ENCODE data around the gene TSPO2. TPM values are rescaled to one million over a fixed set of nuclear protein-coding genes. Genes with fewer than 3 reads are reported as not detected.

Gene TSPO2
- total RNA-seq, 2 donors from 2014 or later: not detected

GRCh38 chr6:41021832-41022231 lies 20.4 kb upstream of the TSPO2 start:
- H3K36me3 ChIP-seq: no peaks in the 10 kb centered on the region
- no peaks in the 10 kb centered on the region for H3K27me3 ChIP-seq
- DNase-seq: no peak
- H3K4me1 ChIP-seq: no peaks in the 10 kb centered on the region
- no peak overlapping the region for H3K27ac ChIP-seq
- no peak for TF ChIP-seq CTCF (IDR thresholded peaks at IDR 0.05)
- intact Hi-C loops (cut with DNase I): no loop called here
- no peak overlapping the region for H3K4me3 ChIP-seq
- no peaks in the 10 kb centered on the region for H3K9me3 ChIP-seq
- no peak overlapping the region for H3K9ac ChIP-seq (ENCODE audit: low read depth in 2 of 2, low read length in 2 of 2)

GRCh38 chr6:41022294-41022693 lies 20.0 kb upstream of the TSPO2 start:
- Histone ChIP-seq H3K27me3 (no peaks in the 10 kb centered on the region), H3K9ac (ENCODE audit: low read depth in 2 of 2, low read length in 2 of 2) (no peak overlapping the region), H3K4me3 (no peak overlapping the region), H3K9me3 (no peaks in the 10 kb centered on the region), H3K4me1 (no peaks in the 10 kb centered on the region), H3K27ac (no peak overlapping the region), H3K36me3 (no peaks in the 10 kb centered on the region)
- no peak for DNase-seq
- TF ChIP-seq CTCF (IDR thresholded peaks at IDR 0.05): no peak
- intact Hi-C loops (cut with DNase I): no loop called here

GRCh38 chr6:41023114-41023513 lies 19.2 kb upstream of the TSPO2 start:
- no peak overlapping the region for H3K9ac ChIP-seq (ENCODE audit: low read depth in 2 of 2, low read length in 2 of 2)
- no peaks in the 10 kb centered on the region for H3K4me1 ChIP-seq
- H3K36me3 ChIP-seq: no peaks in the 10 kb centered on the region
- no peak for TF ChIP-seq CTCF (IDR thresholded peaks at IDR 0.05)
- no peak for DNase-seq
- H3K27me3 ChIP-seq: no peaks in the 10 kb centered on the region
- no peak overlapping the region for H3K27ac ChIP-seq
- intact Hi-C loops (cut with DNase I): no loop called here
- no peaks in the 10 kb centered on the region for H3K9me3 ChIP-seq
- no peak overlapping the region for H3K4me3 ChIP-seq

GRCh38 chr6:41025966-41026530 lies 16.2 kb upstream of the TSPO2 start:
- no peak overlapping the region for H3K27ac ChIP-seq
- DNase-seq: no peak
- intact Hi-C loops (cut with DNase I): loop anchor here (5.0 kb wide), 1 partner anchor 129 kb away; no protein-coding TSS in a partner anchor

GRCh38 chr6:41027241-41027640 lies 15.0 kb upstream of the TSPO2 start:
- no peaks in the 10 kb centered on the region for H3K27me3 ChIP-seq
- peak overlapping the region; percentile 36 for H3K4me3 ChIP-seq
- intact Hi-C loops (cut with DNase I): loop anchor here (5.0 kb wide), 1 partner anchor 130 kb away; no protein-coding TSS in a partner anchor
- H3K9ac ChIP-seq (ENCODE audit: low read depth in 2 of 2, low read length in 2 of 2): peak overlapping the region in 1 of 2 donors; percentile 57
- no peaks in the 10 kb centered on the region for H3K9me3 ChIP-seq
- H3K36me3 ChIP-seq: no peaks in the 10 kb centered on the region
- H3K4me1 ChIP-seq: no peaks in the 10 kb centered on the region
- no peak for DNase-seq
- TF ChIP-seq CTCF (IDR thresholded peaks at IDR 0.05): no peak
- H3K27ac ChIP-seq: peak overlapping the region; percentile 65

More at GRCh38 chr6:41025966-41026530, 16.2 kb upstream of the TSPO2 start:
- Histone ChIP-seq H3K4me3 (no peak overlapping the region), H3K36me3 (no peaks in the 10 kb centered on the region), H3K4me1 (no peaks in the 10 kb centered on the region), H3K9ac (ENCODE audit: low read depth in 2 of 2, low read length in 2 of 2) (no peak overlapping the region), H3K9me3 (no peaks in the 10 kb centered on the region), H3K27me3 (no peaks in the 10 kb centered on the region)
- TF ChIP-seq CTCF (IDR thresholded peaks at IDR 0.05): no peak

All from colonic mucosa (tissue), 4 donors.